Stimulated activated CD4-positive, alpha-beta T cell treated with anti-CD3 and anti-CD28 coated beads, Interleukin-12 subunit alpha, Interleukin-12 subunit beta, amount 100 ng/mL, for 4 hours (primary cell): Measurements from ENCODE around the gene SUN5.

ENCODE experiments used
- DNase-seq: peaks from one replicate; pipeline ENCODE4 v3.0.0-alpha.2; 2020

SUN5 gene

DNA sequence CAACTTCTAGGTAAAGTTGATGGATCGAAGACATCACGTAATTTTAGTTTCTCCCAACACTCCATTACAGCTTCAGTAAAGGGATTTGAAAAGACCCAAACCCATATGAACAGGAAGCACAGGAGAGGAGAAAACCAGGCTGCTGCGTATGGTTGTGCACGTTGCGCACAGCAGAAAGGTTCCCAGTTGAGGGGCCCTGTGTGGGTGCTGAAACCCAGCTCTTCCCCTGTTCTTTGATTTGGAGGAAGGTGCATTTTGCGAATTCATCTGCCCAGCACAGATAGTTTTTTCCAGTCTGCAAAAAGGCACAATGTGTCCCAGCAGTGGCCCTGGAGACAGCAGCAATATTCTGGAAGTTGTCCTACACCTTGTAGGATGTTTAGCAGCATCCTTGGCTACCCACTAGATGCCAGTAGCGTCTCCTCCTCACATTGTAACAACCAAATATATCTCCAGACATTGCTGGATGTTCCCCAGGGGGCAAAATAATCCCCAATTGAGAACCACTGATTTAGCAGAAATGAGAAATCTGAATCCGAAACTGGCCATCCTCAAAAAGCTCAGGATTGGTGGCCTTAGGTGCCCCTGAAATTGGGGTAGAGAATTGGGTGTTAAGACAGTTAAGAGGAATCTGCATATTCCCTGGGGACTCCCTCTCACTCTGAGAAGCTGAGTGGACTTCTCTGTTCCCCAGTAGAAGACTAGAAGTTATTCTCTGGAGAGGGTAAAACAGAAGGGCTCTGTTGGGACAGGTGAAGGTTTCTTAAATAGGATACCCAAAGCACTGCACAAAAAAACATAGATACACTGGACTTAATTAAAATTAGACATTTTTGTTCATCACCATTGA lies 12.2 kb downstream of the SUN5 start:
- DNase-seq, result no peak

DNA sequence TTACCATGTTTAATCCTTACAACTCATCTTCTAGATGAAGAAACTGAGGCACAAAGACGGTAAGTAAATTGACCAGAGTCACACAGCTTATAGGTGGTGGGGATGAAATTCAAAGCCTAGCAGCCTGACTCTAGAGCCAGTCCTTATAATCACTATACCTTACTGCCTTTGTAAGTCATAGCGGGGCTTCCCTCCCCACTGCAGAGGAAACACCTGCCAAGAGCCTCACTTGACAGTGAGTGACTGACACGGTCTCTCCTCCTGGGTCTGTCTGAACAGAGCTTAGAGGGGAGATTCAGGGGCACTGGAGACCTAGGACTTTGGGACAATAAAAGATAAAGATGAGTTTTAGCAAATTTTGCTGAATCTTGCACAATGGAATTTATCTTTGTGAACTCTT lies 12.8 kb downstream of the SUN5 start:
- no peak for DNase-seq

DNA sequence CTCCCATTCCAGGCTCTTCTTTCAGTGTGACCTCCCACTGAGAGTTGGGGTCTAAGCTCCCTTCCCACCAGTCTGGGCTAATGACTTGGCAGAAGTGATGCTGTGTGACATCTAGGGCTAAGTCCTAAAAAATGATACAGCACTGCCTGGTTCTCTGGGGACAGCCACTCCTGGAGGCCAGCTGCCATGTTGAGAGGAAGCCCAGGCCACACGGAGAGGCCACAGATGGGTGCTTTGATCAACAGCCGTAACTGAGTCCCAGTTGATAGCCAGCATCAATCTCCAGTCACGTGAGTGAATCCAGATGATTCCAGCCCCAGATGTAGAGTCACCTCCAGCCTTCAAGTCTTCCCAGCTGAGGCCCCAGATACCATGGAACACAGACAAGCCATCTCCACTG lies 13.8 kb downstream of the SUN5 start:
- DNase-seq, result no peak

DNA sequence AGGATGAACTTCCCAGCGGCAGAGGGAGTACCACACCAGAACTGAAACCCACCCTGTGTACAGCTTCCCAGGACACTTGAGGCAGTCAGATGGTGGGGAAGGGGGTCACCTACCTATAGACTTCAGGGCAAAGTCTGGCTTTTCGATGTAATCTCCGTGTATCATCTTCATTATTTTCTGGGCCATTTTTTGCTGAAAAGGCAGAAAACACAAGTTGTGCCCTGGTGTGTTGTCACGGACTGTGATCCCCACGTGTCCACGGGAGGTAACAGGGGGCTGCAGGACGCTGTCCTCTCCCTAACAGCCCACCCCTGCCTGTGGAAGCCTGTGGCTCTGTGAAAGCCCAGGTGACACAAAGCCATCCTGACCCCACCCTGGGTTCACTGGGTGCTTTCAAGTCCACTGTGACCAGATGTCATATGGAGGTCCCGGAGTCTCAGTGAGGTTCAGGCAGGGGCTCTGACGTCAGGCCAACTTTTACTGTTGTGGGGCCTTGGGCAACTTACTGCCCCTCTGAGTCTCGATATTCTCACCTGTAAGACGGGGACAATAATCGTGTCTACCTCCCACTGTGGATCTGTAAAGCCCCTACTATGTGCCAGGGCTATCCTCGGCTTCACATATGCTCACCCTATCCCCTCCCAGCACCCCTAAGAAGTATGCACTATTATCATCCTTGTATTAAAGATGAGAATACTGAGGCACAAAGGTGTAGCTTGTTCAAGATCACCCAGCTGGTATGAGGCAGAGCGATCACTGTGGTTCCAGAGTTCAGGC lies 14.5 kb downstream of the SUN5 start:
- no peak for DNase-seq

DNA sequence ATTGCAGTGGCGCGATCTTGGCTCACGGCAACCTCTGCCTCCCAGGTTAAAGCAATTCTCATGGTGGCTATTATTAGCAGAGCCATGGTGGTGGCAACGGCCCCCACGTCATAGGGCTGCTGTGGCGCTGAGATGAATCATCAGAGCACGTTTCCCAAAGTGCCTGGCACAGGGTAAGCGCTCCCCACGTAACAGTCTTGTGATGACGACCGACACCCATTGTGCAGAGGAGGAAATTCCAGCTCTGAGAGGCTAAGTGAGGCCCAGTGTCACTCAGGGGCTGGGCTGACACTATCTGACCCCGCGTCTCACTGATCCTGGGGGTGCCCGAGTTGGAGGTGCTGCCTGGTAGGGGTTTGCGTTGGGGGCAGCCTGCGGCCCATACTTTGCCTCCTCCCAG lies 16.2 kb downstream of the SUN5 start:
- no peak for DNase-seq

DNA sequence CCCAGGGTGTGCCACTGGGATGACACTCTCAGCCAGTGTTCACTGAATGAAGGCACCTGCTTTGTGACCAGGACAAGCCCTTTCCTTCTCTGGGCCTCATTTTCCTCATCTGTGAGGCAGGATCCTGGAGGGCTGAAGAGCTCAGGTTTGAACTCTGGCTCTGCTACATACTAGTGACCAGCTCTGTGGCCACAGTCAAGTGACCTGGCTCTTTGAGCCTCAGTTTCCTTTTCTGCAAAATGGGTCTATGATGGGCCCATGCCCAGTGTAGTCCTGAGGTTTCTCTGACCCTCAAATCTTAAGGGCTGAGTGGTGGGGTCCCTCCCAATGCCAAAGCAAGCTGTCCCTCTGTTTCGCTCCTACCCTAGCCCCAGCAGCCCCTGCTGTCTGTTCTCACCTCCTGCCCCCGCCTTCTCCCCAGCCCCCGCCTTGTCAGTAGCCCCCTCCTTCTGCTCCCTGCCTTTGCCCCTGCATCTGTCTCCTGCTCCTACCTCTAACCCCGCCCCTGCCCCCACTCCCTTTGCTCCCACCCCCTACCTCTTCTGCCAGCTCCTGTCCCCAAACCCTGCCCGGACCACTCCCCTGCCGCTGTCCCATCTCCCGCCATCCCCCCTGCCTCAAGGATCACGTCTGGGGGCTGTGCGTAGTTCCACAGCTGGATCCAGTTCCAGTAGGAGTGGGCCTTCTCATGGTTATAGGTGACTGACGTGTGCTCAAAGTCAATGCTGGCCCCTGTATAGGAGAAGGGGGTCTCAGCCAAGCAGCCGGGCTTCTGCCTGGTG lies 17.0 kb downstream of the SUN5 start:
- no peak for DNase-seq

DNA sequence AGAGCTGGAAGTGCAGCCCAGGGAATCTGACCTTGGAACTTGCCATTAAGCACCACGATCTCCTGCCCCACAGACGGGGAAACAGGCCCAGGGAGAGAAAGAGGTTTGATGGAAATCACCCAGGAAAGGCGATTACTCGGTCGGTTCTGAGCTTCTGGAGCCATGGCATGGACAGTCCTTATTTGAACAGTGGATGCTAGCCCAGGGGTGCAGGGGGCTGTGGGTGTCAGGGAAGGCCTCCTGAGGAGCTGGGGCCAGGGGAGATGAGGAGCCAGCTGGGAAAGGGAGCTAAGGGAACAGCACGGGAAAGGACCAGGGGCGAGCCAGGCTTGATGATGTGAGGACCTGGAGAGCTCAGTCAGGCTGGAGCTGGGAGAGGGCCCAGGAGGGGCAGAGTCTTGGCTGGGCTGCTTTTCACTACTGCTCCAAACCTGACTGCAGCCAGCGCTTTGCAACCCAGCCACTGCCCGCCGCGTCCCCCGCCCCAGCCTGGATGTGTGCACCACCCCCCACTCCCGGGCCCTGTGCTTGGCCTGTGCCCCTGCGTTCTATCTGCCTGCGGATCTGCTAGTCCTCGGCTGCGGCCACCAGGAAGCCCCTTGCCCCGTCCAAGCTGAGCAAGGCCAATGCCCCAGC lies 17.8 kb downstream of the SUN5 start:
- DNase-seq, result no peak

DNA sequence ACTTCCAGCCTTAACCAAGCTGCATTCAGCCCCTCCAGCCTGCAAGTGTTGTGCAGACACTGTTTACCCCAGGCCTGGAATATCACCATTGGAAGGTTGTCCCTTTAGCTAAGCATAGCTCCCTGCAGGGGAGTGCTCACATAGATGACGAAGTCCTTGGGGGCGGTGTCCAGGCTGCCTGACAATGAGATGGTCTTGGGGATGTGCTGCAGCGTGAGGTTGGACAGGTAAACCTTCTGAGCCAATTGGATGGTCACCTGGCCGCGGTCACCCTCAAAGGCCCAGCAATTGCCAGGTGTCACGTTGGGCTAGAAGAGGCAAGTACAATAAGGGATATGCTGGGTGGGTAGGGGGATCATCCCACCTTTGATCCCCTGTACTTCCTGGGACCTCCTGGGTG lies 18.6 kb downstream of the SUN5 start:
- no peak for DNase-seq

DNA sequence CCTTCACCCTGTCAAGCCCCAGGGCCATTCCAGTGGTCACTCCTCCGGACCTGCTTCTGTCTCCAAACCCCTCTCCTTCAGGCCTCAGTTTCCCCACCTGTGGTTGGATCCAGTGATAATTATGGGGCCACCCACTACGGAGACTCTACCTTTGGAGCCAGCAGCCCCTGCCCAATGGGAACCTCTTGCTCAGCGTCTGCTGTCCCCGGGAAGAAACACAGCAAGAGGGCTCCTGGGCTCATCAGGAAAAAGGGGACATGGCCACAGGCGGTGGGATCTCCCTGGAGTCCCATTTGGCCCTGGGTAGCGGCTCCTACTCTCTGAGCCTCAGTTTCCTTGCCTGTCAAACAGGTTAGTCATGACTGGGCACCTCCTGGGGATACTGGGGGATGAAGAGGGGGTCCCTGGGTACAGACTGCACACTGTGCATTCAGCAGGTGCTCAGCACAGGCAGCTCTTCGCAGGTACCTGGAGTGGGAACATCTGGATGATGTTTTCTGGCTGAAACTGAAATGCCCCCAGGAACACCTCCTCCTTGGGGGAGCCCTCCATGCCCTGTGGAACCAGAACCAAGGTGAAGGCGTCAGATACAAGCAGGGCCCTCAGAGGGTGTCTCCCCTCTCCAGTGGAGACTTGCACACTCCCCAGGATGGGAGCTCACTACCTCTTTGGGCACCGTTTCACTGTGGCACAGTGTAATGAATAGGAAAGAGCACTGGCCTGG lies 19.4 kb downstream of the SUN5 start:
- DNase-seq, result no peak

DNA sequence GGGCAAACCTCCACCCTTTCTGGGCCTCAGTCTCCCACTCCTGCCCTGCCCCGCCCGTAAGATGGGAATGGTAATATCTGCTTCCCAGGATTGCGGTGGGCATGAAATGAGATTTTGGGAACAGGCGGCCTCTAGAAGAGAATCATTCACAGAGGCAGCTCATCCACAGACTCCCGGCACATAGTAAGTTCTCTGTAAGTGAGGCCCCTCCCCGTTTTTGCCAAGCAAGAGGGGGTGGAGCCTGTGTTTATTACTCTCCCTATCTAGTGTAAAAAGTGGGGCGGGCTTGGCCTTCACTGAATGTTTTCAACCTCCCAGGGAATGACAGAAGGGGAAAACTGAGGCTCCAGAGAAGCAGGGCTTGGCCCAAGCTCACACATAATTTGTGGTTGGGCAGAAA lies 20.0 kb downstream of the SUN5 start:
- DNase-seq, result no peak

DNA sequence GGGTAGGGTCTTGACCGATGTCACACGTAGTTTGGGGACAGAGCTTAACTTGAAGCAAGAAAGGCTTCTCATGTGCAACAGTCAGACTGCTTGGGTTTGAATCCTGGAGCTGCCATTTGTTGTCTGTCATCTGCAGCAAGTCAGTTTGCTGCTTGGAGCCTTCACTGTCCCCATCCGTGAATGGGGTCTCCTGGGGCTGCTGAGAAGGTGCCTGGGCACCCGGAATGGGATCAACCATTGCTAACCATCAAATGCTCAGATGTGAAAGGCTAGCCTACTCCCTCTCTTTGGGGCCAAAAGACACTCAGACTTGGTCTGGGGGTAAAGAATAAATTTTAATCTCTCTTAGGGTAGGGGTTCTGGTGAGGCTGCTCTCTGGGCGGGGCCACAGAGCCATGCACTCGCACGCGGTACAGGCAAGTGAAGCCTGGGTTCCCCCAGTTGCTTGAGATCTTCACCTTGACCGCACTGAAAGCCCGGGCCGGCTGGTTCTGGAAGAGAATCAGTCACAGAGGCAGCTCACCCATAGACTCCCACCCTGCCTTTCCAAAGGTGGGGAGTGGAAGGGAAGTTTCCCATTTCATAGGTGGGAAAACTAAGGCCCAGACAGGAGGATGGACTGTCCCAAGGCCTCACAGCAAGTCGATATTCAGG lies 20.6 kb downstream of the SUN5 start:
- DNase-seq, result no peak

DNA sequence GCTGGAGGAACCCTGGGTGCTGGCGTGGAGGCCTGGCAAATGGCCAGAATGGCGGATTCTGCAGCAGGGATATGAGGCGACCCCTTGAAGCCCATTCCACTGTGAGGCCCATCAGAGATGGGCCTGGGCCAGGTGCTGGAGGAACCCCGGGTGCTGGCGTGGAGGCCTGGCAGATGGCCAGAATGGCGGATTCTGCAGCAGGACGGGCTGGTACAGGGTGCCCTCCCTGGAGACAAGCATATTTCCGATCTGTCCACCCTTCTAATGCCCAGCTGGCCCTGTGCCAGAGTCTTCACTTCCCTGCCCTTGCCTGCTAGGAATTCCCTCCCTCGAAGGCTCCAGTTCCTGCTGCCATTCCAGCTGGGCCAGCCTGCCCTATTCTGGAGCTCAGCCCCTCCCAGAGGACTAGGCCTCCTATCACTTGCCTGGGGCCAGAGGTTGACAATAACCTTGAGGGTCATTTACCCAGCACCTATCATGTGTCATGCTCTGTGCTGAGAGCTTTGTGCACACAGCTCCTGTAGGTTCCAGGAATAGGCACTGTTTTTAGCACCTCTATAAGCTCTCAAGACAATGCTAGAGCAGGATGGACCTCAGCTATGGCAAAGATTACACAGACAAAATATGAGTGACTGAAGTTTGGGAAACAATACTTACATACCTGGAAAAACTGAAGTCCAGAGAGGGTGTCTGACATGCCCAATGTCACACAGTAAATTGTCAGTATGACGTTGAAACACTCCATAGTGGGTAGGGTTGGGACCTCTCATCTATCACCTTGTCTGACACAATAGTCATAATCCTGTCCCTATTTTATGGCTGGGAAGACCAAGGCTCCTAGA lies 21.4 kb downstream of the SUN5 start:
- DNase-seq, result no peak

DNA sequence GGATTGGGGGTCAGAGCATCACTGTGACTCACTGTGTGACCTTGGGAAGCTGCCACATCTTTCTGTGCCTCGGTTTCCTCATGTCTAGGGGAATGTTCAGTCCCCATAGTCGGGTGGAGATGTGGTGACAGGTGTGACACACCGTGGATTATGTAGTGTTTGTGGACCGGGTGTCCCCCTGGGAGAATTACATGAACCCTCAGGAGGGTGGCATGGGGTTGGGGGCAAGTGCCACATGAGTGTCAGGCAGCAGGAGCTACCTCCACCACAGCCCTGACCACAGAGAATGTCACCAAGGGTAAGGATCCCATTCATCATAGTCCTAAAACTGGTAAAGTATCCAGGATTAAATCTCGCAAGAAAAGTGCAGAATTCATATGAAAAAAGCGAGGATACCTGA lies 23.2 kb downstream of the SUN5 start:
- DNase-seq, result no peak

DNA sequence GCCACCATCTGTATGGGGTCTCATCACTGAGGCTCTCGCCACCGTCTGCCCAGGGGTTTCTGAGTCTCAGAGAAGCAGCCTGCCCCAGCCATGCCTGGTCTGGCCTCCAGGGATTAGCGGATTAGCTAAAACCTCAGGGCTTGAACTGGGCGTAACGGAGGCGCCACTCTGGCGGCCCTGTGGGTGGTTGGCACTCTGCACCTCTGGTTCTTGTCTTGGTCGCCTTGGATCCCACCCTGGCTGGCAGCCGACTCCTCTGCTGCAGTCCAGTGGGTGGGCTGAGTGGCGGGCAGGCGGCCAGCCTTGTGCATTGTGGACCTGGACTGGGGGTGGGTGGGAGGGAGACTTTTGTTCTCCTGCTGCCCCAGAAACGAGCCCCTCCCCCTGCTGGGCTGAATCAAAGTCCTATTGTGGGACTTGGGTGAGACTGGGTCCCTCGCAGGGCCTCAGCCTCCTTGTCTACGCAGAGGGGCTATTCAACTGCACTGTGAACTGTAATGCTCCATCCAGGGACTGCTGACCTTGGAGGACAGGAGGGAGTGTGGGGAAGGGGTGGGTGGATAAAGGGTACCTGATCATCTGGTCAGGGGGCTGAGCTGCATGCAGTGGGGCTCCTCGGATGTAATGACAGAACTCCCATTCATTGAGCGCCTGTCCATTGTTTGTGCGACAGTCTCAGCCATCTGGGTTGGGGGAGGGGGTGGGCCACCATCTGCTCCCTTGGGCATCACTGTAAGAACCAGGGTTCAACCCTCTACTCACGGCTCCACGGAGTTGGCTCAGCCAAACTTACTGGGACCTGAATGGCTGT lies 23.9 kb downstream of the SUN5 start:
- no peak for DNase-seq

DNA sequence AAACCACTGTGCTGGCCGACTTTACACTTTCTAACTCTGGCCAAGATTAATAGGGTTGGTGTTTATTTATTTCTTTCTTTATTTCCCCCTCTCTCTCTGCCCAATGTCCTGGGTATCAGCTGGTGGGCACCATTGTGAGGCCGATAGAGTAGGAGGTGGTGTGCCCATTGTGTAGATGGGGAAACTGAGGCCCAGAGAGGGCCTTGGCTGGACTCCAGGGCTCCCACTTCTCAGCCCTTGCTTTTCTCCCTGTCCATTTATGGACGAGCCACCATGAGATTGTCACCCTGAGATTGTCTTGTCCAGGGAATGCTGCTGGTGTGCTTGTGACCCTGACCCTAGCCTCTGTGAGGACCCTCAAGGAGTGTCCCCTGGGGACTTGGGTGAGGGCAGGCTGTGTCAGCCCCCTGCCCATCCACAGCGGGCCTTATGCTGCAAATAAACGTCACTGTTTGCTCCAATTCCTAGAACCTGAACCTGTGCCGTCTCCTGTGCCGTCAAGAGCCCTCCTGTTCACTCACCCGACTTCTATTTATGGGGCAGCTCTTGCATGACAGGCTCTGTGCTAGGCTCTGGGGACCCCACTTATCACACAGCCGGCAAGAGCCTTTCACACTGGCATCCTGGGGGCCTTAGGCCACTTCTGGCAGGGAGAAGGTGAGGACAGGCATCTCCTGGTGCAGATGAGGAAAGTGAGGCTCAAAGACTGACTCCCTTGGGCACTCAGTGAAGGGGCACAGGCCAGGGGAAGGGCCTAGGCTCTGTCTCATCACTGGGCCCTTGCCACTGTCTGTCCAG lies 24.8 kb downstream of the SUN5 start:
- no peak for DNase-seq

DNA sequence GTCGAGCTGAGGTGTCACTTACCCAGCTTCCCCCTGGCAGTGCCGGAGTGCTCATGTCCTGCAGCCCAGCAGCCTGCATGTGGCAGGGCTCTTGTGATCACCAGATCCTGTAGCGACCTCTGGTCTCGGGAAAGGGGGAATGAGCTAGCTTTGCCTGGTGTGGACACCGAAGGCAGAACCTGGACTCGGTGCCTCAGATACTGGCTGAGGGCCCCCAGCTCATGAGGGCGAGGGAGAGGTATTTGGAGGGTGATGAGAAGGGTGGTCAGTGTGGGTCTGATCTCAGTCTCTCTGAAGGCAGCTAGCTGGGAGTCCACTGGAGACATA lies 26.3 kb downstream of the SUN5 start:
- DNase-seq, result no peak

DNA sequence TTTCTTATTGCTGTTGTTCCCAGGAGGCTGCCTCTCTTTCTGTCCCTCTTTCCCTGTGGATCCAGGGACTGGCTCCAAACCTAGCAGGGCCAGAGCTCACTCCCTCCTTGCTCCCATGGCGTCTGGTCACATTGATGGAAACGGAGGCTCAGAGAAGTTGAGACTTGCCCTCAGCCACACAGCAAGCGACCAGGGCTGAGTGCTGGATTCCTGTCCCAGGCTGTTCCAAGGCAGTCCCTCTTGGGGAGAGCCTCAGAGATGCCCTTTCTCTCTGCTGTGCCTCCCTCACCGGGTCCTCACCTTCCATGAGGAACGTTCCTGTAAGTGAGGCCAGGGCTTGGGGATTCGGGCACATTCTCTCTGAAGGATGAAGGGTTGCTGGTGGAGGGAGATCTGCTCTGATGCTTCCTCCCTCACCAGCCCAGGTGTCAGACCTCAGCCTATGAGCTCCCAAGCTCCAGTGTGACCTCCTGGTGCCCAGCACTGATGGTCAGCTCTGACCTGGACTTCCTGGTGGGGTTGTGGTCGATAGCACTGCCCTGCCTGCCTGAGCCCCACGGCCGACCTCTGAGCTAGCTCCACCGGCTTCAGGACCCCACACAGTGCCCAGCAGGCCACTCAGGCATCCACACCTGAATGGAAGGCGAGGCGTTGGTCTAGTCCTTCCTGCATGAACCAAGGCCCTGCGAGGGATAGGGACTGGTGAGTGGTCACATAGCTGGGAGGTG lies 26.8 kb downstream of the SUN5 start:
- no peak for DNase-seq

DNA sequence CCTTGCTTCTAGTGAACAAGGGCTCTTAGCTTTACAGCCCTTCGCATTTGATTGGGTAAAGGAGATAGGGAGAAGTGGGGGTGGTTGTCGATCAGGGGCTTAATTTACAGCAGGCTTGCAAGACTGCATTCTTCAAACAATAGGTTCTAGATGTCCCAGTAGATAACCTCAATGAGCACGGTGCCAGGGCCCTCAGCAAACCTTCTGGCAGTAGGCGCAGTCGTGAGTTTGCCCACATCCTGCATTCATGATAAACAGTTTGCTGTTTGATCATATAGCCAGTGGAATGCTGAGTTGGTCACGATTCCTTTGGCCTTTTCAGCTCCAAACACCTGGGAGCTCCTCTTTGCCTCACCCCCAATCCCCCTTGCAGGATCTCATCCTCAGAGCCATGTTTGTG lies 27.5 kb downstream of the SUN5 start:
- no peak for DNase-seq
